Measurements from ENCODE around the gene ROCK1.
"Not testable (repeated sequence)": the region's sequence is repeated elsewhere in the genome, so short reads cannot be mapped to it uniquely, and the experiment has no call there.

ROCK1 gene

GRCh38 chr18:21111346-21112139, at the start of gene ROCK1:
TSS of gene ROCK1 (minus strand) at chr18:21111813. CDS start at chr18:21110910, 903 bp downstream.
- peak; percentile 20 for FAIRE-seq
- peak; percentile 96 for DNase-seq (ENCODE audit: insufficient read length, low spot score)

DNA sequence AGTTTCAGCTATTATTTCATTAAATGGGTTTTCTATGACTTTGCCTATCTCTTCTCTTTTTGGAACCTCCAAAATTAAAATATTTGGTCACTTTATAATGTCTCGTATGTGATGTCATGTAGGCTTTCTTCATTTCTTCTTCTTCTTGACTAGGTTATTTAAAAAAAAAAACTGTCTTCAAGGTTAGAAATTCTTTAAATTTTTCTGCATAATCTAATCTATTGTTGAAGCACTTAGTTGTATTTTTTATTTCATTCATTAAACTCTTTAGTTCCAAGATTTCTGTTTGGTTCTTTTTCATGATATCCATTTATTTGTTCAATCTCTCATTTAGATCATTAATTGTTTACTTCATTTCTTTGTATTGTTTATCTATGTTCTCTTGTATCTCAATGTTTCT, 43.8 kb upstream of the ROCK1 start:
- no peak for FAIRE-seq
- no peak for DNase-seq (ENCODE audit: insufficient read length, low spot score)

DNA sequence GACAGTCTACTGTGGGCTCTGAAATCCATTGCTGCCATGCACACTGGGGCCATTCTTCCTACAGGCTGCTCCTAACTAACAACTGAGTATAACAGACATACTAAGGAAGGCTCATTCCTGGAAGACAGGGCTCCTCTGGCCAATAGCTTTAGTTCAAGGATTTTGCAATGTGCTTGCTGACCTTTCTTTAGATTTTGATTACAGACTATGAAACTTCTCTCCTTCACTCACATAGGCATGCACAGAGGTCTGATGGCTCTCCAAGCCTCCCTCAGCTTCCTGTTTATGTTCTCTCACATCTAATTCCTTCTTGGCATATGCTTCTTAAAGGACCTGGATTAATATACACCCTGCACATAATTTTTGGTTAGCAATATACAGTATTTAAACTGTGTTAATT, 34.4 kb upstream of the ROCK1 start:
- peak; percentile 20 for FAIRE-seq
- DNase-seq (ENCODE audit: insufficient read length, low spot score) = no peak

DNA sequence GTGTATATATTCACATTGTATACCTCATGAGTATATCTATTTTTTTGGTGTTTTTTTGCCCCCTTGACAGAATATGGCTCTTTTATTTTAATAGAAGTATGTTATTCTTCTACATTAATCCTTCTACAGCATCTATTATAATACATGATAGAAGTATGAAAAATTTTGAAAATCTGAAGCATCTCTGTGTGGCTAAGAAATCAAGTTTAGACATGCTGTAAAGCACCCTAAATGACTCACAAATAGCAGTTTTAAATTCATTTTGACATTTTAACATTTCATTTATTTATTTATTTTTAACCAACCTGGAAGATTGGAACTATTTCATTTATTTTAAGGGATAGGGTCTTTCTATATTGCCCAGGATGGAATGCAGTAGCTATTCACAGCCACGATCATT, 33.8 kb upstream of the ROCK1 start:
- DNase-seq (ENCODE audit: insufficient read length, low spot score) (no peak), FAIRE-seq (no peak)

DNA sequence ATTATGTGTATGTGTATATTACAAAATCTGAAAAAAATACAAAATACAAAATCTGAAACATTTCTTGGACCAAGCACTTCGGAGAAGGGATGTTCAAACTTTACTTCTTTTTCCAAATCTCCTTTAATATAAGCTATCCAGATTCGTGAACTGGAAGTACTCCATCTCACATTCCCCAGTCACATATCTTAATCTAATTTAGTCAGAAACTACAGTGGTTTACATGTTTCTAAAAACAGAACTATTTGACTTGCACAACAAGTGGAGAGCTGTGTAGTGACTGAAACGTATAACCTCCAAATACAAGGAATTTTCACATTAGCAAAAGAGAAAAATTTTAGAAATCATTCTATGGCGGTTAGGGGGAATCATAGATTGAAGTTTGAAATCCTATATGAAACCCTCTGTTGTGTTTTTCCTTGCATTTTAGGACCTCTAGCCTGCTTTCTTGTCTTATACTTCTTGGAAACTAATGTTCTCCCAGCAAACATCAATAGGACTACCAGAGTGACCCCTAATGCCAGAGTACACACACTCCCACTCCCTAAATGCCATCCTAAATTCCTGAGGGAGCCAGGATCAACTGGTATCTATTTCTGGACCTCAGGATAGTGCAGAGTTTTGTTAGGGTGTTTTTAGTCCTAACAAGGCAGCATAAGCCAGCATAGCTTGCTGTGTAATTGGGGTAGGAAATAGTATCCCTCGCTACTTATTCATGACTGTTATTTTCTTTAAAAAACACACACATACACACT, 30.2 kb upstream of the ROCK1 start:
- no peak for FAIRE-seq
- no peak for DNase-seq (ENCODE audit: insufficient read length, low spot score)

DNA sequence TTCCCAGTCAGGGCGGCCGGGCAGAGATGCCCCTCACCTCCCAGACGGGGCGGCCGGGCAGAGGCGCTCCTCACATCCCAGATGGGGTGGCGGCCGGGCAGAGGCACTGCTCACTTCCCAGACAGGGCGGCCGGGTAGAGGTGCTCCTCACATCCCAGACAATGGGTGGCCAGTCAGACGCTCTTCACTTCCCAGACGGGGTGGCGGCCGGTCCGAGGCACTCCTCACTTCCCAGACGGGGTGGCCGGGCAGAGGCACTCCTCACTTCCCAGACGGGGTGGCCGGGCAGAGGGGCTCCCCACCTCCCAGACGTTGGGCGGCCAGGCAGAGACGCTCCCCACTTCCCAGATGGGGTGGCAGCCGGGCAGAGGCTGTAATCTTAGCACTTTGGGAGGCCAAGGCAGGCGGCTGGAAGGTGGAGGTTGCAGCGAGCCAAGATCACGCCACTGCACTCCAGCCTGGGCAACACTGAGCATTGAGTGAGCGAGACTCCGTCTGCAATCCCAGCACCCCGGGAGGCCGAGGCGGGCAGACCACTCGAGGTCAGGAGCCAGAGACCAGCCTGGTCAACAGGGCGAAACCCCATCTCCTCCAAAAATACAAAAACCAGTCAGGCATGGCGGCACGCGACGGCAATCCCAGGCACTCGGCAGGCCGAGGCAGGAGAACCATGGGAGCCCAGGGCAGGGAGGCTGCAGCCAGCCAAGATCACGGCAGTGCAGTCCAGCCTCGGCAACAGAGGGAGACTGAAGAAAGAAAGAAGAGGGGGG, 26.3 kb upstream of the ROCK1 start:
- DNase-seq (ENCODE audit: insufficient read length, low spot score); FAIRE-seq: not testable (repeated sequence)

DNA sequence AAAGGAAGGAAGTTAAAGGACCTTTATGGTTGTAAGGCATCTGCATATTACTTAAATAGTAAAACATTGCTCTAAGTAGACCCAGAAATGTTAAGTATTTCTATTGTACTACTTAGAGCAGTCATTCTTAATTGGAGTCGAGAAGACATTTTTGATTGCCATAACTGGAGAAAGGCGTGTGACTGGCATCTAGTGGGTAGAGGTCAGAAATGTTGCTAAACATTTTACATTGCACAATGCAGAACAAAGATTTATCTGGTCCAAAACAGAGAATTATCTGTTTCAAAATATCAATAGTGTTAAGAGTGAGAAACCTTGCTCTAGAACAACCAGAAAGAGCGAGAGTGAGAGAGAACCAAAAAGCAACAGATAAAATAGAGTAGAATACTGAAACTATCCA, 23.3 kb upstream of the ROCK1 start:
- FAIRE-seq (peak; percentile 36), DNase-seq (ENCODE audit: insufficient read length, low spot score) (no peak)

DNA sequence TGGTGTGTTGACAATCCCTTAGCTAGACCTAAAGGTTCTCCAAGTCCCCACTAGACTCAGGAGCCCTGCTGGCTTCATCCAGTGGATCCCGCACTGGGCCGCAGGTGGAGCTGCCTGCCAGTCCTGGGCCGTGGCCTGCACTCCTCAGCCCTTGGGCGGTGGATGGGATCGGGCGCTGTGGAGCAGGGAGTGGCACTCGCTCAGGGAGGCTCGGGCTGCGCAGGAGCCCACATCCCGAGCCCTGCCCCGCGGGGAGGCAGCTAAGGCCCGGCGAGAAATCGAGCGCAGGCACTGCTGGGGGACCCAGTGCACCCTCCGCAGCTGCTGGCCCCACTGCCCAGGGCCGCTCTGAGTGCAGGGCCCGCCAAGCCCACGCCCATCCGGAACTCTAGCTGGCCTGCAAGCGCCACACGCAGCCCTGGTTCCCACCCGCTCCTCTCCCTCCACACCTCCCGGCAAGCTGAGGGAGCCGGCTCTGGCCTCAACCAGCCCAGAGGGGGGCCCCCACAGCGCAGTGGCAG, 20.8 kb upstream of the ROCK1 start:
- FAIRE-seq = no peak
- no peak for DNase-seq (ENCODE audit: insufficient read length, low spot score)

GRCh38 chr18:21131698-21132227, 20.1 kb upstream of the ROCK1 start:
- DNase-seq (ENCODE audit: insufficient read length, low spot score) (no peak), FAIRE-seq (no peak)

DNA sequence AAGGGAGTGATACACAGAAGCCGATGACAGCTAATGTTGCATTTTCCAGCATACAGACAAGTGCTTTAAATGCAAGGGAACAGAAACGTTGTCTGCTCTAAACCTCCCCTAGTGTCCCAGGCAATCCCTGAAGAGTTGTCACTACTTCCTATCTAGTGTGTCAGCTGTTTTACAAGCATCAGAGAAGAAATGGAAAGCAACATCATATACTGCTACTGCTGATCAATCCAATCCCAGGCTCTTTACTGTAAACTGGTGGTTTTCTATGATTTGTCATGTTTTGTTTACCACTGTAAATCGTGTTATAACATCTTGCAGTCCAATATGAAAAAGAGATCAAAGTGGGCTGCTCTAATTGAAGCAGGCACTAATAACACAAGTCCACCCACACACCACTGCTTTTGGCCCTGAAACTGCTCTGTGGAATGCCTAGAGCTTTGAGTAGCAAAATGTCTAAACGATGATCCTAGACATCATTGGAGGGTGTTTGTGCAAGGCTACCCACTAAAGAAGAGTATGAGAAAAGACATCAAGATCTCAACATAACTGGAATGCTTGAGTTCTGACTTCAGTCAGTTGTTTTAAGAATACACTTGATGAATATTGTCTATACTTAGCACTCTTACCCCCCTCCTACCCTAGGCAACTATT, 18.1 kb upstream of the ROCK1 start:
- no peak for DNase-seq (ENCODE audit: insufficient read length, low spot score)
- no peak for FAIRE-seq

GRCh38 chr18:21123290-21123926, 11.8 kb upstream of the ROCK1 start:
- FAIRE-seq (no peak), DNase-seq (ENCODE audit: insufficient read length, low spot score) (no peak)

- FAIRE-seq (no peak), DNase-seq (ENCODE audit: insufficient read length, low spot score) (no peak)
These were observed 7.2 kb upstream of the ROCK1 start for GRCh38 chr18:21118806-21119205.

- FAIRE-seq (no peak), DNase-seq (ENCODE audit: insufficient read length, low spot score) (no peak)
These were observed 6.0 kb upstream of the ROCK1 start for GRCh38 chr18:21117409-21118131.

- FAIRE-seq = no peak
- no peak for DNase-seq (ENCODE audit: insufficient read length, low spot score)
These were observed 4.2 kb upstream of the ROCK1 start for GRCh38 chr18:21115519-21116411.

DNA sequence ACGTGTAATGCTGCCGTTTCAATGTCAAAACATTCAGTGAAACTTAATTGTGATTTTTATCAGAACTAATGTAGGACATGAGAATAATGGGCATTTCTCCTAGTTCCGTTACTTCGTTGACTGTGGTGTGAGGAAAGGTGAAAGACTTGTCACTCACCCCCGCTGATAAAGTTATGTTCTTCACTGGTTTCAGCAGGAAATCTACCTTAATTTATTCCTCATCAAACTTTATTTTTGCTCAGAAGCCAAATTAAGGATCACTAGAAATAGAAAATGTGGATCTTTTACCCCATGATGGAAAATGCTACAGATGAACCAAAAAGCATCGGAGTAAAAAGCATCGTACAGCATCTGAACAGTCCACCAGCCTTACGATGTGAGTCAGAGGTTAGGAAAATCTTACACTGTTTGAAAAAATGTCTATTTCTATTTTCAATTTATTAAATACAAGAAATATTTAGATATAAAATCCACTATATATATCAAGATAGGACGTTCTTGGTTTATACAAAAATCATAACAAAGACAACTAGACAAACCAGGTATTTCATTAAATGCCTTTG, 1.0 kb upstream of the ROCK1 start:
- FAIRE-seq (no peak), DNase-seq (ENCODE audit: insufficient read length, low spot score) (no peak)

DNA sequence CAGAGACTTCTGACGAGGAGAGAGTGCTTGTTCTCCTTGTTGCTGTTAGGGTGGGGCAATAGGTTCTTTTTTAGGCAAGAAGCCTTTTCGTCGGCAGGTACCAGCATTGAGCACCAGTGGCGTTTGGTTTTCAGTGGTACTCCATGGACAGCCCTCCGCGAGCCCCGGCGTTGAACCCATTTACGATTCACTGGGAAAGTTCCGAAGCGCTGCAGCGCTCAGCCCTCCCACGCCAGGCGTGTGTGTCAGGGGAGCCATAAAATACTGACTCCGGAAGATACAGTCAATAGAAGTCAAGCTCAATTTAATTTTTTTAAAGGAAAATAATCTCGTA, 494 bp upstream of the ROCK1 start:
- DNase-seq (ENCODE audit: insufficient read length, low spot score) (no peak), FAIRE-seq (no peak)

GRCh38 chr18:21110713-21111345, 784 bp downstream of the ROCK1 start:
- DNase-seq (ENCODE audit: insufficient read length, low spot score) (no peak), FAIRE-seq (no peak)
